Mononuclear cell (primary cell): ENCODE results near the gene METTL1. TPM values are rescaled to one million over a fixed set of nuclear protein-coding genes. Genes with fewer than 3 reads are reported as not detected.
"Not testable (repeated sequence)": the region's sequence is repeated elsewhere in the genome, so short reads cannot be mapped to it uniquely, and the experiment has no call there.

Experiments
- H3K27me3 ChIP-seq: 2 replicates; pipeline ENCODE4 v1.6.0; 2011; ENCODE audit warnings: low read length, control low read depth; ENCODE audit not compliant: insufficient read depth
- H3K4me1 ChIP-seq: 2 replicates; pipeline ENCODE4 v1.5.1; 2011; ENCODE audit warnings: mild to moderate bottlenecking, low read length, control low read depth; ENCODE audit not compliant: insufficient read depth
- H3K4me3 ChIP-seq: 2 replicates; pipeline ENCODE4 v1.5.1; 2011; ENCODE audit warnings: mild to moderate bottlenecking, low read length, moderate library complexity
- H3K9me3 ChIP-seq: 2 replicates; pipeline ENCODE4 v1.5.1; 2011; ENCODE audit warnings: low read depth, mild to moderate bottlenecking, control low read depth, low read length
- total RNA-seq: library from RNA; depleted of rRNA; stranded (reverse); fragments of >200 nt; gene quantifications from one replicate; pipeline ENCODE4 v1.2.3, GENCODE V29; 2012

METTL1 gene
- total RNA-seq, 1 donor, result 2.3 TPM

- H3K4me3 ChIP-seq, result no peak overlapping the region
- no peaks in the 10 kb centered on the region for H3K27me3 ChIP-seq
- H3K4me1 ChIP-seq, result peaks cover 44% of the 10 kb centered on the region
- H3K9me3 ChIP-seq, result no peaks in the 10 kb centered on the region
Measured at GRCh38 chr12:57780284-57780897, 8.5 kb upstream of the METTL1 start.

DNA sequence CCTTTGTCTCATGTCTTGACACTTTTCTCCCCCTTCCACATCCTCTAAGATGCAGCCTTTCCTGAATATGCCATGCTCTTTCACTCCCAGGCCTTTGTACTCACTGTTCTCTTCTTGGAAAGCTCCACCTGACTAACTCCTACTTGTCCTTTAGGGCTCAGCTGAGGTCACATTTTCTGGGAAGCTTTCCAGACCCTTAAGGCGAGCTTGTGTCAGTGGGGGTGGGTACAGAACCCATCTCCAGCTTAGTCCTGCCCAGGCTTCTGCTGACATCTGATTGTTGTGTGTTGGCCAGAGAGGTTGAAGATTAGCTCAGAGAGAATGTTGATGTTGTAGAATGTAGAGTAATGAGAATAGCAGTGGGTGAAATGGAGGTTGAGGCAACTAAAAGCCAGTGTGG lies 7.8 kb upstream of the METTL1 start:
- no peak overlapping the region for H3K4me3 ChIP-seq
- no peaks in the 10 kb centered on the region for H3K9me3 ChIP-seq
- no peaks in the 10 kb centered on the region for H3K27me3 ChIP-seq
- H3K4me1 ChIP-seq, result peaks cover 44% of the 10 kb centered on the region

GRCh38 chr12:57777911-57778310 lies 6.0 kb upstream of the METTL1 start:
- Histone ChIP-seq H3K9me3 (no peaks in the 10 kb centered on the region), H3K4me3 (no peak overlapping the region), H3K27me3 (no peaks in the 10 kb centered on the region), H3K4me1 (peaks cover 36% of the 10 kb centered on the region)

DNA sequence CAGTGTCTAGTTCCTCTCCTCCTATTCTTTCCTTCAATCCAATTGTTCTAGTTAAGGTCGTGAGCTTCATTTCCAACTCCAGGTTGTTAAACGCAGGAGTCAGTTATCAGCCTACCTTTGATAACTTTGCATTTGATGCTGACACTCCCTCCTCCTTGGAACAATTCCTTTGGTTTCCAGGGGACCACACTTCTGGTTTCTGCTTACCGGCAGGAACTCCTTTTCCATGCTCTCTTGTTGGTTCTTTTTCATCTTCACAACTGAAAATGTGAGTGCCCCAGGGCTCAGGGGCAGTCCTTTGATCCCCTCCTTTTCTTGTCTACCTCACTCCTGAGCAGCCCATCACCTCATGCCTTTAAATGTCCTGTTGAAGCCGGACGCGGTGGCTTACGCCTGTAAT lies 5.5 kb upstream of the METTL1 start:
- Histone ChIP-seq H3K4me3 (no peak overlapping the region), H3K4me1 (peaks cover 39% of the 10 kb centered on the region), H3K27me3 (no peaks in the 10 kb centered on the region), H3K9me3 (no peaks in the 10 kb centered on the region)

- H3K27me3 ChIP-seq, result no peaks in the 10 kb centered on the region
- no peak overlapping the region for H3K4me3 ChIP-seq
- no peaks in the 10 kb centered on the region for H3K9me3 ChIP-seq
- peaks cover 34% of the 10 kb centered on the region for H3K4me1 ChIP-seq
Measured at GRCh38 chr12:57776247-57776587, 4.3 kb upstream of the METTL1 start.

DNA sequence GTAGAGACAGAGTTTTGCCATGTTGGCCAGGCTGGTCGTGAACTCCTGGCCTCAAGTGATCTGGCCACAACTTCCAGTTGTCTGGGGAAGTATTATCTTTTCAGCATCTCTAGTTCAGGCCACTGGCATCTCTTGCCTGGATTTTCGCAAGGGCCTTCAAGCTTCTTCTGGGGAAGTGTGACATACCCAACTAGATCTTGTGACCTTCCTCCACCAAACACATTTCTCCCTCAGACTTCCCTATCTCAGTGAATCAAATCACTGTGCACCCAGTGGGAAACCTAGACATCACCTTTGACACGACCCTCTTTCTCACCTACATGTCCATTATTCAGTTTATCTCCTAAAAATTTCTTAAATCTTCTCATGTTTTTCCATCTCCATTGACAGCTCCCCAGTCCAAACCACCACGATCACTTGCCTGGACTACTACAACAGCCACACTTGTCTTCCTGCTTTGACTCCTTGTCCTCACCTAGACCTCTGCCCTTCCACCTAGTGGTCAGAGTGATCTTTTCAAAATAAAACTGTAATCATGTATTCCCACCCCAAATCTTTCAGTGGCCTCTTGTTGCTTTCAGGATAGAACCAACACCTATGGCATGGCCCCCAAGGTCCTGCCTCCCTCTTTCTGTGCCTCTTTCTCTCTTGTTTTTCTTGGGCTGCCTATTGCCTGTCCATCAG lies 3.8 kb upstream of the METTL1 start:
- Histone ChIP-seq H3K9me3 (no peaks in the 10 kb centered on the region), H3K27me3 (no peaks in the 10 kb centered on the region), H3K4me3 (no peak overlapping the region), H3K4me1 (peaks cover 34% of the 10 kb centered on the region)

- Histone ChIP-seq H3K9me3 (no peaks in the 10 kb centered on the region), H3K4me1 (peaks cover 29% of the 10 kb centered on the region), H3K4me3 (no peak overlapping the region), H3K27me3 (no peaks in the 10 kb centered on the region)
Measured at GRCh38 chr12:57775044-57775443, 3.1 kb upstream of the METTL1 start.

GRCh38 chr12:57774634-57775033 lies 2.7 kb upstream of the METTL1 start:
- H3K4me3 ChIP-seq, H3K9me3 ChIP-seq, H3K27me3 ChIP-seq: not testable (repeated sequence)
- peaks cover 29% of the 10 kb centered on the region for H3K4me1 ChIP-seq

- H3K27me3 ChIP-seq, result peaks cover under 1% of the 10 kb centered on the region
- peaks cover 29% of the 10 kb centered on the region for H3K4me1 ChIP-seq
- H3K4me3 ChIP-seq, result peak within 1 kb of the TSS; percentile 74
- H3K9me3 ChIP-seq, result no peaks in the 10 kb centered on the region
Measured at GRCh38 chr12:57772429-57773322, 771 bp upstream of the METTL1 start, which contains the start of gene EEF1AKMT3. Gene EEF1AKMT3 (plus strand): TSS chr12:57772614. CDS start chr12:57772725, 111 bp downstream.

DNA sequence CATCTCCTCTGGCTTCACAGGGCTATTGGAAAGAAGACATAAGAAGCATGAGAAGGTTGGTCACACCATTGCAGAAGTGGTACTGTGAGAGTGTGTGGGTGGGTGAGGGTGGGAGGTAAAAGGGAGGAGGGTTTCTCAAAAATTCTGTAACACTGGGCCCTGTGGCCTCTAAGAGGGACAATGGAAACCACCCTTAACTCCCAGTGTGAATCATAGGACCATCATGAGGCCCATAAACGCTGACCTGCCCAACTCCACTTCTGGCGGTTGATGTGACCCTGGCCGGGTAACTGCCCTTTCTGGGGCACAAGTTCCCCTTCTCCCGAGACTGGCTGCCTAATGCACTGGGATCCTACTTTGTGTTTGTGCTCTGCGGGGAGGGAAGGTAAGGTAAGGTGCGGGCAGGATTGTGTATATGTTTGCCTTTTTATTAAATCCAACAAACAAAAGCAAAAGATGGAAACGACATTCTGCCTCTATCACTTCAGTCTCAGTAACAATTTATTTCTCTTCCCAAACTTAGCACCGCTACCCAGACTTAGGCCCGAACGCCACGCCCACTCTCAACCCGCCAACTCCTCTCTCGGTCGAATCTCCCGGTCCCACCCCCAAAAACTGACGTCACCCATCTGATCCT lies 551 bp downstream of the METTL1 start:
- H3K4me3 ChIP-seq, result peak overlapping the region; percentile 74
- no peaks in the 10 kb centered on the region for H3K9me3 ChIP-seq
- peaks cover 36% of the 10 kb centered on the region for H3K4me1 ChIP-seq
- H3K27me3 ChIP-seq, result peaks cover 14% of the 10 kb centered on the region

GRCh38 chr12:57770734-57771133 lies 1.2 kb downstream of the METTL1 start:
- peaks cover 40% of the 10 kb centered on the region for H3K4me1 ChIP-seq
- H3K4me3 ChIP-seq, result no peak overlapping the region
- H3K27me3 ChIP-seq, result peaks cover 20% of the 10 kb centered on the region
- no peaks in the 10 kb centered on the region for H3K9me3 ChIP-seq

- Histone ChIP-seq H3K4me3 (no peak overlapping the region), H3K9me3 (no peaks in the 10 kb centered on the region), H3K4me1 (peaks cover 48% of the 10 kb centered on the region), H3K27me3 (peaks cover 31% of the 10 kb centered on the region)
Measured at GRCh38 chr12:57769594-57769993, 2.3 kb downstream of the METTL1 start.

GRCh38 chr12:57767876-57768275 lies 4.0 kb downstream of the METTL1 start:
- Histone ChIP-seq H3K27me3 (peaks cover 39% of the 10 kb centered on the region), H3K4me1 (peaks cover 47% of the 10 kb centered on the region), H3K4me3 (no peak overlapping the region), H3K9me3 (no peaks in the 10 kb centered on the region)

DNA sequence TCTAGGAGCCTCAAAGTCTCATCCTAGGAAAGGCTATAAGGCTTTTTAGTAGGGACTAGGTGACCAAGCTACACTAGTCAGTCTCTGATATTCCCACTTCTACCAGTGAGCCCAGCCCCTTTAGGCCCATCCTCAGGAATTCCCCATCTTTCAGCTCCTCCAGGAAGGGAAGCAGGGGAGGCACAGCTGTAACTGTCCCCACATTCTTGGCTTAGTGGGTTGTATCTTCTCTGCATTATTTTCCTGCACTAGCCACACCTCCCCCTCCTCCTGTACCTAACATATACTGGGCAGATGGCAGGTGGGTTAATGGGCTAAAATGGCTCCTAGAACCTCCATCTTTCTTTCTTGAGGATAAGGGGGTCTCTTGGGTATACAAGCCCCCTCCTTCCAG lies 4.6 kb downstream of the METTL1 start:
- no peak overlapping the region for H3K4me3 ChIP-seq
- H3K27me3 ChIP-seq, result peaks cover 39% of the 10 kb centered on the region
- H3K9me3 ChIP-seq, result no peaks in the 10 kb centered on the region
- H3K4me1 ChIP-seq, result peaks cover 42% of the 10 kb centered on the region
